Fibroblast of lung (primary cell): Measurements from ENCODE around the gene USH2A. TPM values are rescaled to one million over a fixed set of nuclear protein-coding genes. Genes with fewer than 3 reads are reported as not detected.
A peak's percentile ranks its signal among the peaks of the same experiment; 100 is the strongest.

Source experiments
- DNase-seq, 2 donors: peaks; one replicate each; pipeline versions ENCODE4 v3.0.0 to v3.0.0-alpha.2; 2010; ENCODE audit warnings: low read depth in 2 of 2
- H2AFZ ChIP-seq: 2 replicates; pipeline ENCODE4 v1.5.1; 2012; ENCODE audit warnings: low read length, control low read depth, inconsistent platforms
- H3K27ac ChIP-seq: 2 replicates; pipeline ENCODE4 v1.5.1; 2011; ENCODE audit warnings: low read length, control low read depth; ENCODE audit not compliant: insufficient read depth
- H3K27me3 ChIP-seq: 2 replicates; pipeline ENCODE4 v1.5.1; 2011; ENCODE audit warnings: mild to moderate bottlenecking, low read length; ENCODE audit not compliant: control insufficient read depth, insufficient read depth
- H3K36me3 ChIP-seq: 2 replicates; pipeline ENCODE4 v1.5.1; 2011; ENCODE audit warnings: low read length; ENCODE audit not compliant: control insufficient read depth, insufficient read depth
- H3K4me1 ChIP-seq: 2 replicates; pipeline ENCODE4 v1.5.1; 2011; ENCODE audit warnings: low read length; ENCODE audit not compliant: control insufficient read depth, insufficient read depth; ENCODE audit errors: extremely low read depth
- H3K4me2 ChIP-seq: 2 replicates; pipeline ENCODE4 v1.5.1; 2011; ENCODE audit warnings: low read length, control low read depth; ENCODE audit not compliant: insufficient read depth; ENCODE audit errors: extremely low read depth
- H3K4me3 ChIP-seq, 4 experiments: fragments of 200-600 bp in 1 of 4; sonication (generic) in 1 of 4; replicated peaks in 1 of 4; 2 replicates each; pipeline ENCODE4 v1.5.1; 2011 to 2016; ENCODE audit warnings: low read length in 4 of 4, low read depth in 3 of 4, mild to moderate bottlenecking in 3 of 4, control low read depth in 2 of 4, inconsistent platforms in 1 of 4, mixed read lengths in 1 of 4; ENCODE audit not compliant: insufficient read depth in 1 of 4; ENCODE audit errors: control extremely low read depth in 1 of 4
- H3K79me2 ChIP-seq: 2 replicates; pipeline ENCODE4 v1.5.1; 2012; ENCODE audit warnings: mild to moderate bottlenecking, low read length, inconsistent platforms; ENCODE audit not compliant: control insufficient read depth, insufficient read depth
- H3K9ac ChIP-seq: 2 replicates; pipeline ENCODE4 v1.5.1; 2011; ENCODE audit warnings: mild to moderate bottlenecking, low read length, control low read depth; ENCODE audit not compliant: insufficient read depth
- H3K9me3 ChIP-seq: 2 replicates; pipeline ENCODE4 v1.5.1; 2012; ENCODE audit warnings: low read depth, low read length; ENCODE audit not compliant: control insufficient read depth, insufficient read depth
- H4K20me1 ChIP-seq: 2 replicates; pipeline ENCODE4 v1.5.1; 2011; ENCODE audit warnings: low read length; ENCODE audit not compliant: control insufficient read depth, insufficient read depth; ENCODE audit errors: extremely low read depth
- CTCF ChIP-seq, 2 donors: IDR thresholded peaks in 1 of 2; conservative IDR thresholded peaks in 1 of 2; 1 replicate in 1 of 2; 2 replicates in 1 of 2; pipeline ENCODE4 v1.5.1; 2011 to 2012; ENCODE audit warnings: low read length in 2 of 2, control low read depth in 1 of 2, inconsistent platforms in 1 of 2, low read depth in 1 of 2, mild to moderate bottlenecking in 1 of 2
- EZH2 ChIP-seq: IDR thresholded peaks from 2 replicates; pipeline ENCODE4 v1.5.1; 2012; ENCODE audit warnings: low read length, control low read depth, mild to moderate bottlenecking; ENCODE audit errors: missing control alignments
- polyA plus RNA-seq, 2 donors: library from polyadenylated mRNA; depleted of rRNA in 1 of 2; stranded (reverse) in 1 of 2; unstranded in 1 of 2; fragments of >200 nt; gene quantifications; 2 replicates each; pipeline ENCODE4 v1.2.1, GENCODE V29; 2011 to 2012; ENCODE audit warnings: missing spikeins in 1 of 2
- total RNA-seq: library from RNA; depleted of rRNA; stranded (reverse); fragments of >200 nt; gene quantifications from 2 replicates; pipeline ENCODE4 v1.2.1, GENCODE V29; 2014

The USH2A gene
- total and polyA plus RNA-seq, 2 donors (not counting 1 experiment from before 2014, with no cell fraction given) = under 0.01 to 0.01 TPM

GRCh38 chr1:215878843-215879242 lies 544.4 kb downstream of the USH2A start:
- H3K79me2 ChIP-seq = no peaks in the 10 kb centered on the region
- no peak overlapping the region for H3K9ac ChIP-seq
- TF ChIP-seq EZH2 (no peak), CTCF (conservative IDR thresholded peaks at IDR 0.05 in 1 of 2, IDR thresholded peaks at IDR 0.05 in 1 of 2; ENCODE audit: low read depth in 1 of 2, low read length in 2 of 2) (no peak)
- H3K27me3 ChIP-seq = no peaks in the 10 kb centered on the region
- H3K9me3 ChIP-seq = no peaks in the 10 kb centered on the region
- no peak overlapping the region for H3K27ac ChIP-seq
- no peak overlapping the region for H3K4me3 ChIP-seq
- H3K4me2 ChIP-seq = no peak overlapping the region
- no peaks in the 10 kb centered on the region for H4K20me1 ChIP-seq
- no peak for DNase-seq
- no peak overlapping the region for H2AFZ ChIP-seq
- no peaks in the 10 kb centered on the region for H3K36me3 ChIP-seq
- H3K4me1 ChIP-seq = no peaks in the 10 kb centered on the region

GRCh38 chr1:215878128-215878527 lies 545.1 kb downstream of the USH2A start:
- DNase-seq = peak; percentile 49 to 61
- Histone ChIP-seq H3K27ac (no peak overlapping the region), H4K20me1 (no peaks in the 10 kb centered on the region), H3K4me1 (no peaks in the 10 kb centered on the region), H3K27me3 (no peaks in the 10 kb centered on the region), H3K4me3 (no peak overlapping the region), H3K9me3 (no peaks in the 10 kb centered on the region), H2AFZ (no peak overlapping the region), H3K9ac (no peak overlapping the region), H3K79me2 (no peaks in the 10 kb centered on the region), H3K4me2 (no peak overlapping the region), H3K36me3 (no peaks in the 10 kb centered on the region)
- TF ChIP-seq CTCF (conservative IDR thresholded peaks at IDR 0.05 in 1 of 2, IDR thresholded peaks at IDR 0.05 in 1 of 2; ENCODE audit: low read depth in 1 of 2, low read length in 2 of 2) (no peak), EZH2 (no peak)

- Histone ChIP-seq H3K4me2 (no peak overlapping the region), H3K27me3 (no peaks in the 10 kb centered on the region), H3K27ac (no peak overlapping the region), H3K4me1 (no peaks in the 10 kb centered on the region), H3K79me2 (no peaks in the 10 kb centered on the region), H3K9me3 (no peaks in the 10 kb centered on the region), H3K36me3 (no peaks in the 10 kb centered on the region), H3K4me3 (no peak overlapping the region), H2AFZ (no peak overlapping the region), H3K9ac (no peak overlapping the region), H4K20me1 (no peaks in the 10 kb centered on the region)
- TF ChIP-seq EZH2 (no peak), CTCF (conservative IDR thresholded peaks at IDR 0.05 in 1 of 2, IDR thresholded peaks at IDR 0.05 in 1 of 2; ENCODE audit: low read depth in 1 of 2, low read length in 2 of 2) (no peak)
- no peak for DNase-seq
Measured at GRCh38 chr1:215877452-215877951, 545.7 kb downstream of the USH2A start.
